Measurements from ENCODE around the gene PPM1B. TPM values are rescaled to one million over a fixed set of nuclear protein-coding genes. Genes with fewer than 3 reads are reported as not detected.

Gene PPM1B
- total and polyA plus RNA-seq, 9 of the 15 experiments (the other 6 are each of a cell fraction or from before 2014, with no cell fraction given): 8.9 to 44.0 (median 28.6) TPM

- peak; percentile 83 for TF ChIP-seq ATF3 (IDR thresholded peaks at IDR 0.05)
- TF ChIP-seq ATF3 (CRISPR knock-in tag; conservative IDR thresholded peaks at IDR 0.05): 0 out of 2 replicates have a peak, but pooled peaks have one; percentile 46
- TF ChIP-seq ZNF311 (CRISPR knock-in tag; IDR thresholded peaks at IDR 0.05): no peak
- TF ChIP-seq DLX4 (CRISPR knock-in tag; IDR thresholded peaks at IDR 0.05): no peak
- peak; percentile 78 for TF ChIP-seq ARID1B (IDR thresholded peaks at IDR 0.05)
- TF ChIP-seq FOXM1 (IDR thresholded peaks at IDR 0.05; ENCODE audit: low read depth): peak; percentile 33; the same call in 1 of the 2 replicates
- no peak for TF ChIP-seq FOXM1 (CRISPR knock-in tag; IDR thresholded peaks at IDR 0.05; ENCODE audit: low read depth)
- no peak for TF ChIP-seq RBM17 (IDR thresholded peaks at IDR 0.05; ENCODE audit: borderline replicate concordance, low read depth, low read length)
- no peak for TF ChIP-seq TSC22D4 (tag; IDR thresholded peaks at IDR 0.05)
- peak; percentile 49; the same call in 1 of the 2 replicates for TF ChIP-seq KLF16 (IDR thresholded peaks at IDR 0.05)
- peak; percentile 78 for TF ChIP-seq TCF3 (CRISPR knock-in tag; IDR thresholded peaks at IDR 0.05)
- TF ChIP-seq DPF2 (IDR thresholded peaks at IDR 0.05): peak; percentile 83
- TF ChIP-seq PHTF2 (CRISPR knock-in tag; IDR thresholded peaks at IDR 0.05): no peak
- no peak for TF ChIP-seq ZNF512 (tag; IDR thresholded peaks at IDR 0.05)
- peak in 1 of 2 experiments; percentile 22; a peak in 1 of 3 replicates for TF ChIP-seq CBX3 (IDR thresholded peaks at IDR 0.05; ENCODE audit: borderline replicate concordance in 1 of 2, low read length in 2 of 2)
- TF ChIP-seq ATF4 (CRISPR knock-in tag; IDR thresholded peaks at IDR 0.05): no peak
- TF ChIP-seq ELF2 (CRISPR knock-in tag; IDR thresholded peaks at IDR 0.05): no peak
- peak; percentile 81 for TF ChIP-seq ADNP (tag; IDR thresholded peaks at IDR 0.05)
- TF ChIP-seq KDM1A (IDR thresholded peaks at IDR 0.05): 0 out of 4 replicates have a peak, but pooled peaks of 1 of the 2 experiments have one; percentile 20
- TF ChIP-seq KLF6 (CRISPR knock-in tag; IDR thresholded peaks at IDR 0.05; ENCODE audit: borderline replicate concordance): no peak
- peak; percentile 22; the same call in 1 of the 2 replicates for TF ChIP-seq LEF1 (IDR thresholded peaks at IDR 0.05)
- TF ChIP-seq FOSL1 (tag; conservative IDR thresholded peaks at IDR 0.05): peak; percentile 85
- 0 out of 2 replicates have a peak, but pooled peaks have one; percentile 6 for TF ChIP-seq NFE2 (IDR thresholded peaks at IDR 0.05; ENCODE audit: low read depth)
- TF ChIP-seq ARID3A (IDR thresholded peaks at IDR 0.05; ENCODE audit: borderline replicate concordance, low read depth, low read length): peak; percentile 83; the same call in 1 of the 2 replicates
These were observed 12.8 kb upstream of the PPM1B start (continued) for GRCh38 chr2:44155666-44156446.

All from K562 (cell line).